Ovary (tissue), 9 donors: ENCODE results near the gene AP1S1. TPM values are rescaled to one million over a fixed set of nuclear protein-coding genes. Genes with fewer than 3 reads are reported as not detected.
"Not testable (repeated sequence)": the region's sequence is repeated elsewhere in the genome, so short reads cannot be mapped to it uniquely, and the experiment has no call there.

Experiments used
- DNase-seq, 5 donors: peaks; one replicate each; pipeline ENCODE4 v3.0.0-alpha.2; 2019 to 2020
- H3K27ac ChIP-seq, 2 donors: fragments of 200-600 bp; one replicate each; pipeline versions ENCODE4 v1.5.1 to v1.8.0; 2019 to 2022
- H3K27me3 ChIP-seq: fragments of 200-600 bp; one replicate; pipeline ENCODE4 v1.8.0; 2022
- H3K36me3 ChIP-seq: fragments of 200-600 bp; sonication (generic); one replicate; pipeline ENCODE4 v1.5.1; 2019
- H3K4me1 ChIP-seq: one replicate; pipeline ENCODE4 v1.8.1; 2013; ENCODE audit warnings: mild to moderate bottlenecking, moderate library complexity; ENCODE audit not compliant: insufficient read depth
- H3K4me3 ChIP-seq: fragments of 200-600 bp; sonication (generic); one replicate; pipeline ENCODE4 v1.5.1; 2017
- H3K9me3 ChIP-seq, 2 donors: fragments of 200-600 bp in 1 of 2; sonication (generic) in 1 of 2; one replicate each; pipeline versions ENCODE4 v1.5.1 to v1.8.1; 2013 to 2019; ENCODE audit warnings: mild to moderate bottlenecking in 1 of 2, moderate library complexity in 1 of 2
- CTCF ChIP-seq, 3 donors: fragments of 450-650 bp in 2 of 3; fragments of 200-600 bp in 1 of 3; IDR thresholded peaks; one replicate each; pipeline versions ENCODE4 v1.5.1 to v1.8.0; 2016 to 2022; ENCODE audit warnings: antibody characterized with exemption in 3 of 3, mild to moderate bottlenecking in 1 of 3
- EP300 ChIP-seq: sonication (generic); formaldehyde crosslinking; IDR thresholded peaks from one replicate; pipeline ENCODE4 v1.6.1; 2017; ENCODE audit warnings: antibody characterized with exemption
- POLR2A ChIP-seq: fragments of 450-650 bp; IDR thresholded peaks from one replicate; pipeline ENCODE4 v1.6.1; 2017; ENCODE audit warnings: antibody characterized with exemption, mild to moderate bottlenecking, moderate library complexity
- WGBS, 3 donors: extraction: QIAGEN DNeasy Blood & Tissue Kit in 1 of 3; methylation state at CpG; one replicate each; pipeline versions ENCODE4 v1.1.5 to v1.1.7; 2013 to 2017; 5-methylcytosine and 5-hydroxymethylcytosine counted together
- intact Hi-C, 4 donors: fragments of 100-400 bp; cut with DNase I; formaldehyde crosslinking; loops; one replicate each; pipeline versions ENCODE4 v1.11.0 to v1.15.1; 2022 to 2023
- polyA plus RNA-seq, 2 donors: library from polyadenylated mRNA; stranded (reverse); fragments of 200-250 nt in 1 of 2; fragments of 350-450 nt in 1 of 2; fragmentation: Illumina TruSeq in 1 of 2; extraction: RNeasy Lipid Tissue Mini Kit (QIAGEN cat#74804) in 1 of 2; gene quantifications; one replicate each; pipeline ENCODE4 v1.2.3, GENCODE V29; 2013 to 2014
- total RNA-seq, 7 donors: library from RNA; depleted of rRNA in 2 of 7; stranded (reverse); fragments of >200 nt in 2 of 7; fragmentation: NEBNext Ultra II Directional in 3 of 7; extraction: Animal tissue kit (Norgen Biotek cat#: 25700) in 3 of 7; gene quantifications; one replicate each; pipeline versions ENCODE4 v1.1.0 to v1.2.4, GENCODE V29; 2016 to 2023
- donor health status: DM: no; HTN: no; CAD: no; lungs with moderate emphysema.
- donor health status: DM: no; HTN: no; CAD: no.
- donor health status: Bipolar disorder and iron deficiency.
- donor health status: DM: yes; HTN: yes; CAD: no.
- donor health status: DM: no; HTN: no; CAD: no.
- donor health status: DM: yes; HTN: yes; CAD: no.

AP1S1 gene
- total and polyA plus RNA-seq, 9 donors, result 17.4 to 54.9 (median 27.0) TPM

- intact Hi-C loops, result no loop called here
- Histone ChIP-seq H3K4me1 (no peaks in the 10 kb centered on the region), H3K4me3 (no peak overlapping the region), H3K27me3 (peaks cover 4% of the 10 kb centered on the region), H3K27ac (no peak overlapping the region), H3K36me3 (no peaks in the 10 kb centered on the region), H3K9me3 (no peaks in the 10 kb centered on the region)
- WGBS, 3 donors, result 6% methylated on average over 63 to 75 of the region's 75 CpGs
- TF ChIP-seq POLR2A, result no peak
- TF ChIP-seq EP300, result no peak
- no peak for TF ChIP-seq CTCF (IDR thresholded peaks at IDR 0.05)
- DNase-seq, result no peak
Observed at GRCh38 chr7:101201695-101202602, 47.7 kb downstream of the AP1S1 start.

GRCh38 chr7:101202603-101202918 lies 48.3 kb downstream of the AP1S1 start:
- no peak for DNase-seq
- no peak for TF ChIP-seq POLR2A
- Histone ChIP-seq H3K27me3 (peaks cover 4% of the 10 kb centered on the region), H3K36me3 (no peaks in the 10 kb centered on the region), H3K9me3 (no peaks in the 10 kb centered on the region), H3K27ac (no peak overlapping the region), H3K4me3 (no peak overlapping the region), H3K4me1 (no peaks in the 10 kb centered on the region)
- intact Hi-C loops, result no loop called here
- WGBS, 3 donors, result 78 to 82% (median 79%) methylated on average over 5 of the region's 5 CpGs

- not testable (repeated sequence) for H3K36me3 ChIP-seq, H3K27me3 ChIP-seq, H3K4me3 ChIP-seq, H3K27ac ChIP-seq, H3K4me1 ChIP-seq, DNase-seq, H3K9me3 ChIP-seq
- intact Hi-C loops, result loop anchor here in 1 of 4 donors (1.0 kb wide), 1 partner anchor 20 kb away; no protein-coding TSS in a partner anchor
- WGBS, 3 donors, result 56 to 71% (median 62%) methylated on average over 22 of the region's 22 CpGs
Observed at GRCh38 chr7:101203740-101204738, 49.8 kb downstream of the AP1S1 start.

- H3K9me3 ChIP-seq, result no peaks in the 10 kb centered on the region
- WGBS, 3 donors, result 80 to 85% (median 82%) methylated on average over 32 of the region's 32 CpGs
- no peak overlapping the region for H3K4me3 ChIP-seq
- H3K27me3 ChIP-seq, result peaks cover 4% of the 10 kb centered on the region
- TF ChIP-seq CTCF (IDR thresholded peaks at IDR 0.05) (no peak), EP300 (no peak), POLR2A (no peak)
- no peaks in the 10 kb centered on the region for H3K36me3 ChIP-seq
- no peak overlapping the region for H3K27ac ChIP-seq
- intact Hi-C loops, result no loop called here
- no peaks in the 10 kb centered on the region for H3K4me1 ChIP-seq
- no peak for DNase-seq
Observed at GRCh38 chr7:101205901-101206664, 51.8 kb downstream of the AP1S1 start.

- no peak for DNase-seq
- Histone ChIP-seq H3K27me3 (peaks cover 4% of the 10 kb centered on the region), H3K27ac (no peak overlapping the region), H3K4me3 (no peak overlapping the region), H3K9me3 (no peaks in the 10 kb centered on the region), H3K4me1 (no peaks in the 10 kb centered on the region), H3K36me3 (no peaks in the 10 kb centered on the region)
- intact Hi-C loops, result no loop called here
- WGBS, 3 donors, result 83 to 86% (median 84%) methylated on average over 19 of the region's 19 CpGs
- TF ChIP-seq EP300 (no peak), POLR2A (no peak), CTCF (IDR thresholded peaks at IDR 0.05) (no peak)
Observed at GRCh38 chr7:101206665-101207042, 52.4 kb downstream of the AP1S1 start.
